HepG2 (cell line): Measurements from ENCODE around the gene IQGAP2. TPM values are rescaled to one million over a fixed set of nuclear protein-coding genes. Genes with fewer than 3 reads are reported as not detected.

ENCODE experiments used
- ATAC-seq: fragments of 200-7000 bp; cut with Tn5 transposase; 3 replicates; pipeline ENCODE4 v1.9.1; 2020; ENCODE audit warnings: mild to moderate bottlenecking, moderate library complexity
- BruUV-seq: library from RNA; stranded (reverse); fragments of 400-500 nt; replicated peaks from 2 replicates; lab custom pipeline; 2021; lab: Mats Ljungman, UMichigan
- CTCF ChIA-PET: fragments of 300-600 bp; formaldehyde crosslinking; extraction: SDS; loops from one replicate; lab custom pipeline; 2021; ENCODE audit warnings: low total read pairs, inconsistent platforms, low intra/inter-chr PET ratio; lab: Yijun Ruan, JAX
- POLR2A ChIA-PET: fragments of 350-600 bp; sonication (Branson Sonifier 250); formaldehyde crosslinking; loops from one replicate; lab custom pipeline; 2020; ENCODE audit warnings: antibody characterized with exemption, inconsistent platforms; lab: Yijun Ruan, JAX
- DNase-seq: peaks from one replicate; pipeline ENCODE4 v3.0.0-alpha.2; 2015; ENCODE audit warnings: low spot score
- FAIRE-seq: peaks from 3 replicates; lab custom pipeline; 2011; peaks lifted over from hg19 to GRCh38; lab: Jason Lieb, UNC
- H2AFZ ChIP-seq: one replicate; pipeline ENCODE4 v1.6.1; 2011; ENCODE audit warnings: low read length, inconsistent platforms
- H3K27ac ChIP-seq: fragments of 300-600 bp; 3 replicates; pipeline ENCODE4 v1.8.0; 2011; ENCODE audit warnings: mixed run types, mild to moderate bottlenecking, mixed read lengths, low read length, inconsistent platforms; ENCODE audit not compliant: insufficient read depth; ENCODE audit errors: extremely low read length
- H3K27me3 ChIP-seq, 2 experiments: fragments of 200-600 bp in 1 of 2; 2 replicates in 1 of 2; 3 replicates in 1 of 2; pipeline versions ENCODE4 v1.6.0 to v1.8.0; 2011; ENCODE audit warnings: low read length in 2 of 2, mild to moderate bottlenecking in 2 of 2, moderate library complexity in 2 of 2, inconsistent platforms in 1 of 2; ENCODE audit not compliant: insufficient read depth in 2 of 2, control insufficient read depth in 1 of 2
- H3K36me3 ChIP-seq, 2 experiments: fragments of 200-600 bp in 1 of 2; replicated peaks in 1 of 2; 2 replicates in 1 of 2; 3 replicates in 1 of 2; pipeline versions ENCODE4 v1.5.1 to v1.8.0; 2011; ENCODE audit warnings: low read length in 2 of 2, inconsistent platforms in 1 of 2; ENCODE audit not compliant: insufficient read depth in 2 of 2, control insufficient read depth in 1 of 2
- H3K4me1 ChIP-seq: 2 replicates; pipeline ENCODE4 v1.5.1; 2012; ENCODE audit warnings: low read length, inconsistent platforms; ENCODE audit not compliant: insufficient read depth
- H3K4me2 ChIP-seq: 2 replicates; pipeline ENCODE4 v1.6.0; 2011; ENCODE audit warnings: low read depth, low read length, inconsistent platforms
- H3K4me3 ChIP-seq, 3 experiments: fragments of 200-600 bp in 1 of 3; sonication (generic), shearing (Covaris generic) in 1 of 3; replicated peaks in 1 of 3; 2 replicates each; pipeline ENCODE4 v1.5.1; 2011 to 2016; ENCODE audit warnings: low read length in 3 of 3, inconsistent platforms in 2 of 3, low read depth in 2 of 3, mild to moderate bottlenecking in 2 of 3, control low read depth in 1 of 3, mixed read lengths in 1 of 3; ENCODE audit not compliant: insufficient read depth in 1 of 3
- H3K79me2 ChIP-seq: one replicate; pipeline ENCODE4 v1.6.1; 2011; ENCODE audit warnings: low read length, inconsistent platforms; ENCODE audit not compliant: insufficient read depth
- H3K9ac ChIP-seq: 2 replicates; pipeline ENCODE4 v1.6.0; 2011; ENCODE audit warnings: mild to moderate bottlenecking, low read depth, low read length, inconsistent platforms; ENCODE audit not compliant: insufficient read depth
- H3K9me3 ChIP-seq: 2 replicates; pipeline ENCODE4 v1.5.1; 2012; ENCODE audit warnings: mild to moderate bottlenecking, low read length
- H4K20me1 ChIP-seq: 2 replicates; pipeline ENCODE4 v1.6.0; 2011; ENCODE audit warnings: inconsistent platforms, mild to moderate bottlenecking, low read length, moderate library complexity; ENCODE audit not compliant: insufficient read depth
- DR1 ChIP-seq: sonication (generic); formaldehyde crosslinking; IDR thresholded peaks from 2 replicates; pipeline ENCODE4 v1.8.0; 2021; ENCODE audit warnings: mild to moderate bottlenecking, missing genetic modification reagents, inconsistent platforms
- GATA4 ChIP-seq: sonication (generic); IDR thresholded peaks from 2 replicates; pipeline ENCODE4 v1.6.1; 2016; ENCODE audit warnings: antibody characterized with exemption, low read depth, borderline replicate concordance
- HOXA7 ChIP-seq: sonication (generic); formaldehyde crosslinking; IDR thresholded peaks from 2 replicates; pipeline ENCODE4 v1.8.1; 2022; ENCODE audit warnings: mild to moderate bottlenecking, missing genetic modification reagents, moderate library complexity
- MBD4 ChIP-seq: IDR thresholded peaks from 2 replicates; pipeline ENCODE4 v1.6.1; 2012; ENCODE audit warnings: low read length, inconsistent platforms, borderline replicate concordance
- MYC ChIP-seq: sonication (generic); formaldehyde crosslinking; IDR thresholded peaks from 2 replicates; pipeline ENCODE4 v1.9.0; 2021; ENCODE audit warnings: missing genetic modification reagents, borderline replicate concordance
- POLR2A ChIP-seq, 2 experiments: IDR thresholded peaks; 2 replicates each; pipeline ENCODE4 v1.6.1; 2011; ENCODE audit warnings: low read depth in 2 of 2, low read length in 2 of 2, mild to moderate bottlenecking in 1 of 2, moderate library complexity in 1 of 2; ENCODE audit not compliant: insufficient read depth in 1 of 2
- SMYD3 ChIP-seq: sonication (generic); formaldehyde crosslinking; IDR thresholded peaks from 2 replicates; pipeline ENCODE4 v1.8.1; 2023; ENCODE audit warnings: mild to moderate bottlenecking, missing genetic modification reagents
- SOX13 ChIP-seq, 3 experiments: fragments of 450-650 bp in 1 of 3; sonication (generic) in 1 of 3; formaldehyde crosslinking in 1 of 3; IDR thresholded peaks in 2 of 3; conservative IDR thresholded peaks in 1 of 3; 2 replicates each; pipeline versions ENCODE4 v1.5.0 to v1.6.1; 2016 to 2020; ENCODE audit warnings: antibody characterized with exemption in 1 of 3, mild to moderate bottlenecking in 1 of 3, missing compliant biosample characterization in 1 of 3, missing genetic modification reagents in 1 of 3, moderate library complexity in 1 of 3
- ZBTB38 ChIP-seq: sonication (generic); formaldehyde crosslinking; IDR thresholded peaks from 2 replicates; pipeline ENCODE4 v1.5.1; 2020; ENCODE audit warnings: mild to moderate bottlenecking, missing genetic modification reagents
- ZNF225 ChIP-seq: sonication (generic); formaldehyde crosslinking; IDR thresholded peaks from 2 replicates; pipeline ENCODE4 v1.4.0; 2020; ENCODE audit warnings: mild to moderate bottlenecking, missing genetic modification reagents
- ZNF547 ChIP-seq: sonication (generic); formaldehyde crosslinking; IDR thresholded peaks from 2 replicates; pipeline ENCODE4 v1.5.1; 2020; ENCODE audit warnings: mild to moderate bottlenecking, missing genetic modification reagents
- ZNF761 ChIP-seq: sonication (generic); formaldehyde crosslinking; conservative IDR thresholded peaks from 2 replicates; pipeline ENCODE4 v1.4.0; 2020; ENCODE audit warnings: mild to moderate bottlenecking, missing genetic modification reagents
- ZNF788 ChIP-seq: sonication (generic); formaldehyde crosslinking; IDR thresholded peaks from 2 replicates; pipeline ENCODE4 v1.5.0; 2020; ENCODE audit warnings: mild to moderate bottlenecking, missing genetic modification reagents, borderline replicate concordance
- ZNF83 ChIP-seq: sonication (generic); formaldehyde crosslinking; IDR thresholded peaks from 2 replicates; pipeline ENCODE4 v1.4.0; 2020; ENCODE audit warnings: missing genetic modification reagents, mild to moderate bottlenecking, borderline replicate concordance
- ZNF878 ChIP-seq: sonication (generic); formaldehyde crosslinking; IDR thresholded peaks from 2 replicates; pipeline ENCODE4 v1.8.1; 2023; ENCODE audit warnings: mild to moderate bottlenecking, missing genetic modification reagents, moderate library complexity
- WGBS: methylation state at CpG from one replicate; pipeline ENCODE4 v1.1.6; 2017; ENCODE audit warnings: low lambda C conversion rate; 5-methylcytosine and 5-hydroxymethylcytosine counted together
- in situ Hi-C: cut with HindIII; loops from 2 replicates; pipeline ENCODE4 v1.10.0; 2017; ENCODE audit warnings: low pct_unique_long_range_greater_than_20kb; ENCODE audit not compliant: extremely low pct_ligation_motif_present
- intact Hi-C: fragments of 100-400 bp; cut with micrococcal nuclease; formaldehyde crosslinking; loops from one replicate; pipeline ENCODE4 v1.10.0; 2022; ENCODE audit not compliant: unreplicated experiment
- polyA plus RNA-seq, 8 experiments: library from polyadenylated mRNA; depleted of rRNA in 3 of 8; stranded (reverse) in 7 of 8; unstranded in 1 of 8; fragments of >200 nt; fragmentation: Illumina TruSeq in 4 of 8; extraction: Trizol in 4 of 8; gene quantifications; 2 replicates each; pipeline versions ENCODE4 v1.2.1 to v1.2.3, GENCODE V29; 2011 to 2016; ENCODE audit warnings: low read depth in 4 of 8, missing spikeins in 1 of 8, mixed read lengths in 1 of 8; ENCODE audit not compliant: insufficient read depth in 1 of 8
- total RNA-seq, 5 experiments: library from RNA; depleted of rRNA; stranded (reverse); fragments of >200 nt; fragmentation: Illumina TruSeq; extraction: Trizol; gene quantifications; 2 replicates each; pipeline ENCODE4 v1.2.3, GENCODE V29; 2016; ENCODE audit warnings: low read depth in 1 of 5
- TF ChIP-seq, protein P1 (sequence below): fragments of 450-650 bp; IDR thresholded peaks from 2 replicates; pipeline ENCODE4 v1.6.1; 2017; ENCODE audit warnings: mild to moderate bottlenecking
- TF ChIP-seq, protein P2 (sequence below): sonication (generic); formaldehyde crosslinking; IDR thresholded peaks from 2 replicates; pipeline ENCODE4 v1.5.0; 2020; ENCODE audit warnings: missing genetic modification reagents

The IQGAP2 gene
- total and polyA plus RNA-seq, 2 of the 13 experiments (the other 11 are each of a cell fraction or from before 2014, with no cell fraction given), result 35.2 to 83.3 TPM

GRCh38 chr5:76483433-76483832 is 80.3 kb downstream of the IQGAP2 start:
- POLR2A ChIA-PET, result interaction anchor here (0.9 kb wide), 1 partner anchor 151 kb away, joined by 3 read pairs; no protein-coding TSS in a partner anchor
- intact Hi-C loops, result no loop called here
- in situ Hi-C loops, result no loop called here

GRCh38 chr5:76483881-76484280 is 80.8 kb downstream of the IQGAP2 start:
- Histone ChIP-seq H3K27ac (no peak overlapping the region), H3K4me3 (no peak overlapping the region), H3K4me1 (peaks cover 59% of the 10 kb centered on the region), H4K20me1 (no peaks in the 10 kb centered on the region), H2AFZ (no peak overlapping the region), H3K27me3 (no peaks in the 10 kb centered on the region), H3K9ac (no peak overlapping the region), H3K79me2 (peaks cover 31% of the 10 kb centered on the region), H3K36me3 (no peaks in the 10 kb centered on the region; a peak in 2 of 5 replicates), H3K9me3 (no peaks in the 10 kb centered on the region), H3K4me2 (no peak overlapping the region)
- CTCF ChIA-PET, result no interaction called here
- intact Hi-C loops, result no loop called here
- POLR2A ChIA-PET, result interaction anchor here (0.9 kb wide), 1 partner anchor 152 kb away, joined by 3 read pairs; no protein-coding TSS in a partner anchor
- 98% methylated on average over 4 of the region's 4 CpGs for WGBS
- ATAC-seq, result no peak
- no TSS peak for BruUV-seq
- no peak for FAIRE-seq
- DNase-seq, result no peak
- in situ Hi-C loops, result no loop called here
- TF ChIP-seq HOXA7 (CRISPR knock-in tag) (no peak), MYC (CRISPR knock-in tag) (no peak), ZNF83 (CRISPR knock-in tag) (no peak), ZNF788 (CRISPR knock-in tag) (no peak), ZNF878 (no peak), MBD4 (no peak), POLR2A (IDR thresholded peaks at IDR 0.05; ENCODE audit: insufficient read depth in 1 of 2, low read depth in 2 of 2, low read length in 2 of 2) (no peak), GATA4 (no peak), SOX13 (IDR thresholded peaks at IDR 0.05) (no peak), SOX13 (CRISPR knock-in tag; conservative IDR thresholded peaks at IDR 0.05 in 1 of 2, IDR thresholded peaks at IDR 0.05 in 1 of 2) (no peak), ZNF547 (CRISPR knock-in tag) (no peak), DR1 (CRISPR knock-in tag) (no peak)
- TF ChIP-seq, protein P1, sequence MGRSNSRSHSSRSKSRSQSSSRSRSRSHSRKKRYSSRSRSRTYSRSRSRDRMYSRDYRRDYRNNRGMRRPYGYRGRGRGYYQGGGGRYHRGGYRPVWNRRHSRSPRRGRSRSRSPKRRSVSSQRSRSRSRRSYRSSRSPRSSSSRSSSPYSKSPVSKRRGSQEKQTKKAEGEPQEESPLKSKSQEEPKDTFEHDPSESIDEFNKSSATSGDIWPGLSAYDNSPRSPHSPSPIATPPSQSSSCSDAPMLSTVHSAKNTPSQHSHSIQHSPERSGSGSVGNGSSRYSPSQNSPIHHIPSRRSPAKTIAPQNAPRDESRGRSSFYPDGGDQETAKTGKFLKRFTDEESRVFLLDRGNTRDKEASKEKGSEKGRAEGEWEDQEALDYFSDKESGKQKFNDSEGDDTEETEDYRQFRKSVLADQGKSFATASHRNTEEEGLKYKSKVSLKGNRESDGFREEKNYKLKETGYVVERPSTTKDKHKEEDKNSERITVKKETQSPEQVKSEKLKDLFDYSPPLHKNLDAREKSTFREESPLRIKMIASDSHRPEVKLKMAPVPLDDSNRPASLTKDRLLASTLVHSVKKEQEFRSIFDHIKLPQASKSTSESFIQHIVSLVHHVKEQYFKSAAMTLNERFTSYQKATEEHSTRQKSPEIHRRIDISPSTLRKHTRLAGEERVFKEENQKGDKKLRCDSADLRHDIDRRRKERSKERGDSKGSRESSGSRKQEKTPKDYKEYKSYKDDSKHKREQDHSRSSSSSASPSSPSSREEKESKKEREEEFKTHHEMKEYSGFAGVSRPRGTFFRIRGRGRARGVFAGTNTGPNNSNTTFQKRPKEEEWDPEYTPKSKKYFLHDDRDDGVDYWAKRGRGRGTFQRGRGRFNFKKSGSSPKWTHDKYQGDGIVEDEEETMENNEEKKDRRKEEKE, result no peak

More at GRCh38 chr5:76483433-76483832, 80.3 kb downstream of the IQGAP2 start:
- peaks cover 33% of the 10 kb centered on the region for H3K79me2 ChIP-seq
- CTCF ChIA-PET, result no interaction called here
- BruUV-seq, result no TSS peak
- H3K4me2 ChIP-seq, result no peak overlapping the region
- no peak overlapping the region for H3K27ac ChIP-seq
- H3K9ac ChIP-seq, result no peak overlapping the region
- H3K4me3 ChIP-seq, result no peak overlapping the region
- H3K27me3 ChIP-seq, result no peaks in the 10 kb centered on the region
- H3K9me3 ChIP-seq, result no peaks in the 10 kb centered on the region
- peak; percentile 69 for ATAC-seq
- DNase-seq, result no peak
- H4K20me1 ChIP-seq, result no peaks in the 10 kb centered on the region
- FAIRE-seq, result no peak
- no peak for TF ChIP-seq ZNF225 (CRISPR knock-in tag)
- no peak for TF ChIP-seq SMYD3 (CRISPR knock-in tag)
- TF ChIP-seq, protein P2, sequence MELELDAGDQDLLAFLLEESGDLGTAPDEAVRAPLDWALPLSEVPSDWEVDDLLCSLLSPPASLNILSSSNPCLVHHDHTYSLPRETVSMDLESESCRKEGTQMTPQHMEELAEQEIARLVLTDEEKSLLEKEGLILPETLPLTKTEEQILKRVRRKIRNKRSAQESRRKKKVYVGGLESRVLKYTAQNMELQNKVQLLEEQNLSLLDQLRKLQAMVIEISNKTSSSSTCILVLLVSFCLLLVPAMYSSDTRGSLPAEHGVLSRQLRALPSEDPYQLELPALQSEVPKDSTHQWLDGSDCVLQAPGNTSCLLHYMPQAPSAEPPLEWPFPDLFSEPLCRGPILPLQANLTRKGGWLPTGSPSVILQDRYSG (CRISPR knock-in tag), result no peak
- TF ChIP-seq ZBTB38 (CRISPR knock-in tag), result 0 out of 2 replicates have a peak, but pooled peaks have one; percentile 29
- no peak for TF ChIP-seq ZNF761 (CRISPR knock-in tag)
- no peak overlapping the region for H2AFZ ChIP-seq
- 93% methylated on average over 1 of the region's 5 CpGs for WGBS
- no peaks in the 10 kb centered on the region; a peak in 2 of 5 replicates for H3K36me3 ChIP-seq
- peaks cover 59% of the 10 kb centered on the region for H3K4me1 ChIP-seq
